Body of pancreas (tissue), 4 donors: Measurements from ENCODE around the gene BRINP3. TPM values are rescaled to one million over a fixed set of nuclear protein-coding genes. Genes with fewer than 3 reads are reported as not detected.
A peak's percentile ranks its signal among the peaks of the same experiment; 100 is the strongest.

Experiments
- ATAC-seq: fragments of 150-250 bp; one replicate; pipeline ENCODE4 v1.9.1; 2016
- DNase-seq, 4 donors: peaks; one replicate each; pipeline ENCODE4 v3.0.0-alpha.2; 2019
- H3K27ac ChIP-seq, 4 donors: fragments of 200-600 bp; sonication (generic); 1 replicate in 3 of 4; 2 replicates in 1 of 4; pipeline versions ENCODE4 v1.5.1 to v1.6.1; 2016 to 2019; ENCODE audit warnings: mild to moderate bottlenecking in 1 of 4, mixed read lengths in 1 of 4, moderate library complexity in 1 of 4
- H3K27me3 ChIP-seq, 2 donors: fragments of 200-600 bp; sonication (generic); one replicate each; pipeline ENCODE4 v1.6.0; 2016; ENCODE audit warnings: mild to moderate bottlenecking in 1 of 2
- H3K36me3 ChIP-seq, 2 donors: fragments of 200-600 bp; sonication (generic); replicated peaks in 1 of 2; 2 replicates each; pipeline ENCODE4 v1.5.1; 2016; ENCODE audit warnings: low read depth in 2 of 2; ENCODE audit not compliant: insufficient read depth in 1 of 2
- H3K4me1 ChIP-seq: fragments of 200-600 bp; sonication (generic); one replicate; pipeline ENCODE4 v1.6.0; 2016
- H3K4me3 ChIP-seq, 2 donors: fragments of 200-600 bp; sonication (generic); 1 replicate in 1 of 2; 2 replicates in 1 of 2; pipeline ENCODE4 v1.5.1; 2016 to 2019
- H3K9me3 ChIP-seq, 3 donors: fragments of 200-600 bp; sonication (generic); 1 replicate in 2 of 3; 2 replicates in 1 of 3; pipeline ENCODE4 v1.5.1; 2016
- POLR2A ChIP-seq, 3 donors: fragments of 450-650 bp; IDR thresholded peaks; one replicate each; pipeline ENCODE4 v1.6.1; 2016; ENCODE audit warnings: antibody characterized with exemption in 3 of 3, mild to moderate bottlenecking in 2 of 3
- WGBS, 2 donors: methylation state at CpG; one replicate each; pipeline ENCODE4 v1.1.5; 2017; 5-methylcytosine and 5-hydroxymethylcytosine counted together
- intact Hi-C: fragments of 100-400 bp; cut with DNase I; formaldehyde crosslinking; loops from one replicate; pipeline ENCODE4 v1.15.1; 2023
- total RNA-seq, 2 donors: library from RNA; depleted of rRNA; stranded (reverse); fragments of >200 nt; gene quantifications; one replicate each; pipeline ENCODE4 v1.1.0, GENCODE V29; 2016
- TF ChIP-seq, protein P1 (sequence below), 7 experiments: fragments of 450-650 bp in 4 of 7; fragments of 200-600 bp in 3 of 7; sonication (generic) in 3 of 7; IDR thresholded peaks; one replicate each; pipeline ENCODE4 v1.5.1; 2016 to 2019; ENCODE audit warnings: antibody characterized with exemption in 7 of 7

BRINP3 gene
- total RNA-seq, 2 donors from 2014 or later = not detected

DNA sequence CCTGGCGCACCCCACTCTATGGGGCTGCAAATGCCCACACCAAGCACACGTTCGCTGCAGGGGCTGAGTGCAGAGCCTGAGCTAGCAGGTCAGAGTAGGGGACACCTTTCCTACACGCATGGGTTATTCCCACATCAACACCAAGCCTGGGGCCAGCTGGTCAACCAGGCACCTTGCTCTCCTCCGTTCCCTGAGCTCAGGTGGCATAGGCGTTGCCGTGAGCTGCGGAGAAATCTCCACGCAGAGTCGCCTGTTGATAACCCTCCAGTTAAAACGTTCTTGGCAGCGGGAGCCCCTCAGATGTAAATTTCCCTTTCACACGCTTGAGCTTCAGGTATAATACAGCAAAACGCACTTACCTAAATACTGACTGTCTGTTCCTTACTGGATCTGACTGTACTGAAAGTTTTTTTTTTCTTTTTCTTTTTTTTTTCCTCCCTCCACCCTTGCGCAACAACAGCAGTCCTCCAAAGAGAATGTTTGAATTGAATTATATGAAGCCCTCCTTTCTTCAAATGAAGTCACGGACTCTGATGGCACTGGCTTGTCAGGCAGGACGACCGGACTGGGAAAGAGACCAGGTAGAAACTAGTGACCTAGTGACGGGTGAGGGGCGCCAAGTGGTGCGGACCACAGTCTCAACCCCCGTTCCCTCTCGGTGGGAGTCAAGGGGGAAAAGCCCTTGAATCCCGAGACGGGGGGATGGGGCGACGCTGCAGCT lies 2.1 kb downstream of the BRINP3 start:
- H3K4me1 ChIP-seq = peaks cover 30% of the 10 kb centered on the region
- ATAC-seq (peak; percentile 50), DNase-seq (peak; percentile 24 to 57 (median 32))
- H3K36me3 ChIP-seq = no peaks in the 10 kb centered on the region
- intact Hi-C loops = no loop called here
- H3K27me3 ChIP-seq = peaks cover 0 to 9% of the 10 kb centered on the region in 2 donors
- no peak overlapping the region for H3K27ac ChIP-seq
- WGBS, 2 donors = 2 to 3% methylated on average over 27 of the region's 27 CpGs
- no peak for TF ChIP-seq POLR2A (IDR thresholded peaks at IDR 0.05)
- TF ChIP-seq, protein P1, sequence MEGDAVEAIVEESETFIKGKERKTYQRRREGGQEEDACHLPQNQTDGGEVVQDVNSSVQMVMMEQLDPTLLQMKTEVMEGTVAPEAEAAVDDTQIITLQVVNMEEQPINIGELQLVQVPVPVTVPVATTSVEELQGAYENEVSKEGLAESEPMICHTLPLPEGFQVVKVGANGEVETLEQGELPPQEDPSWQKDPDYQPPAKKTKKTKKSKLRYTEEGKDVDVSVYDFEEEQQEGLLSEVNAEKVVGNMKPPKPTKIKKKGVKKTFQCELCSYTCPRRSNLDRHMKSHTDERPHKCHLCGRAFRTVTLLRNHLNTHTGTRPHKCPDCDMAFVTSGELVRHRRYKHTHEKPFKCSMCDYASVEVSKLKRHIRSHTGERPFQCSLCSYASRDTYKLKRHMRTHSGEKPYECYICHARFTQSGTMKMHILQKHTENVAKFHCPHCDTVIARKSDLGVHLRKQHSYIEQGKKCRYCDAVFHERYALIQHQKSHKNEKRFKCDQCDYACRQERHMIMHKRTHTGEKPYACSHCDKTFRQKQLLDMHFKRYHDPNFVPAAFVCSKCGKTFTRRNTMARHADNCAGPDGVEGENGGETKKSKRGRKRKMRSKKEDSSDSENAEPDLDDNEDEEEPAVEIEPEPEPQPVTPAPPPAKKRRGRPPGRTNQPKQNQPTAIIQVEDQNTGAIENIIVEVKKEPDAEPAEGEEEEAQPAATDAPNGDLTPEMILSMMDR (IDR thresholded peaks at IDR 0.05) = no peak
- H3K4me3 ChIP-seq = no peak overlapping the region
- no peaks in the 10 kb centered on the region for H3K9me3 ChIP-seq

DNA sequence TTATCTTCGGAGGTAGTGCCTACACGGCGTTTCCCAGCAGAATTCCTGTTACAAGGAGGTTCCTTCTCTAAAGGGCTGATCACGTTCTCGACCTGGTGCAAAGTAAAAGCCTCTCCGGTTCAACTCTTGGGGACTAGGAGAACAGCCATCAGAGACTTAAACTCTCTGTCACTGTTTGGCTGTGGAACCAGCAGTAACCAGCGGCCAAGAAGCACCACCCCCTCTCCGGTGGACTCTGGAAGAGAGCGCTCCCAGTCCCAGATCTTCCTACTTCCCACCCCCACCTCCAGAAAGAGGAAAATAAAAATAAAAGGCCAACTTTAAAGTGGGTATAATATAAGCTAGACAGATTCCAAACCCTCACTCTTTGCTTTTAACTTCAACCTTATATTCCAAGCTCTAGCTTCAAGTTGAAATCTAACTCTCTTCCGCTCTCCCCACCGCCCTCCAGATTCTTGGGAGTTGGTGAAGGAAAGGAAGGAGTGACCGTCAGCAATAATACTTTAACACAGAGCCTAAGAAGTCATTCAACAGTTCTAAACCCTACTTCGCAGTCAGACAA lies 2.9 kb downstream of the BRINP3 start:
- WGBS, 2 donors = 5 to 6% methylated on average over 13 of the region's 13 CpGs
- H3K4me3 ChIP-seq = no peak overlapping the region
- H3K9me3 ChIP-seq = no peaks in the 10 kb centered on the region
- no peaks in the 10 kb centered on the region for H3K36me3 ChIP-seq
- DNase-seq = peak in 1 of 4 donors; percentile 22
- peaks cover 30% of the 10 kb centered on the region for H3K4me1 ChIP-seq
- peaks cover 0 to 4% of the 10 kb centered on the region in 2 donors for H3K27me3 ChIP-seq
- TF ChIP-seq, protein P1 (IDR thresholded peaks at IDR 0.05) = no peak
- TF ChIP-seq POLR2A (IDR thresholded peaks at IDR 0.05) = no peak
- no peak overlapping the region for H3K27ac ChIP-seq
- ATAC-seq = no peak
- intact Hi-C loops = no loop called here

DNA sequence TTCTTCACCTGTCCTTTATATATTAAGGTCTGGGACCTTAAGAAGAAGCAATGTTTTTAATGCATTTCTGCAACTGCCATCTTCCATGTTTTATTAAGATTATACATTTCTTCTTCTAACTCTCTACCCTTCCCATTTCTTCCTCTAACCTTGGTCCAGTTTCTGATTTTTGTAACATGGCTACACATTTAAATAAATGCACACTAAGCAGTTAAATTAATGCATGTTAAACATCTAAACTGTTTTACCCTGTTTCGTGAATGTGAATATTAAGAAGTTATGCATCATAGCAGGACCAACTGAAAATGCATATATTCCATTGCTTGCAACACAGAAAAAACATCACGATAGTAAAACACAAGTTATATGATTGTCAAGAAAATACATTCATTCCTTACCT lies 3.7 kb downstream of the BRINP3 start:
- peaks cover 0 to 4% of the 10 kb centered on the region in 2 donors for H3K27me3 ChIP-seq
- 66 to 77% methylated on average over 2 of the region's 2 CpGs for WGBS, 2 donors
- DNase-seq (no peak), ATAC-seq (no peak)
- H3K27ac ChIP-seq = no peak overlapping the region
- H3K36me3 ChIP-seq = no peaks in the 10 kb centered on the region
- H3K4me3 ChIP-seq = no peak overlapping the region
- intact Hi-C loops = no loop called here
- no peaks in the 10 kb centered on the region for H3K9me3 ChIP-seq
- TF ChIP-seq, protein P1 (IDR thresholded peaks at IDR 0.05) = no peak
- no peak for TF ChIP-seq POLR2A (IDR thresholded peaks at IDR 0.05)
- H3K4me1 ChIP-seq = peaks cover 26% of the 10 kb centered on the region

DNA sequence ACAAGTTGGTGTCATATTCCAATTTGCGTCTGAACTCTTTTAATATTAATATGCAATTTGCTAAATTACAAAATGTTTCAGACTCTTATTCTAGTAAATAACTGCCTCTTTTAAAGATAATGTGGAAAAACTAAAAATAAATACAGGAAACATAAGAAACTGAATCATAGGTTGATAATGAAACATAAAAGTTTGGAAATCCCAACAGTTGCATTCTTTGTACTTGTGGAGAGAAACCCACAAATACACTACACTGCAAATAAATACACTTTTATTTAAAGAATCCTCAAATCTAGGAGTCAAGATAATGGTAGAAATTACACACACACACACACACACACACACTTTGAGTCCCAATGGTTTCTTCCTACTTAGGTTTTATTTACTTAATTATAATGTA lies 5.2 kb downstream of the BRINP3 start:
- Histone ChIP-seq H3K27me3 (peaks cover 0 to 4% of the 10 kb centered on the region in 2 donors), H3K36me3 (no peaks in the 10 kb centered on the region), H3K4me1 (peaks cover 12% of the 10 kb centered on the region), H3K9me3 (no peaks in the 10 kb centered on the region), H3K4me3 (no peak overlapping the region), H3K27ac (no peak overlapping the region)
- 59 to 77% methylated on average over 1 of the region's 1 CpG for whole genome bisulfite sequencing, 2 donors
- no peak for TF ChIP-seq POLR2A (IDR thresholded peaks at IDR 0.05)
- TF ChIP-seq, protein P1 (IDR thresholded peaks at IDR 0.05) = no peak
- intact Hi-C loops = no loop called here
- ATAC-seq (no peak), DNase-seq (no peak)
